HUDEP-2 (cell line): ENCODE results near the gene KCNK5.

Source experiments
- DNase-seq, 76 experiments: peaks; one replicate each; lab custom pipeline; 2025; ENCODE audit not compliant: unreplicated experiment in 76 of 76; lab: John Stamatoyannopoulos, UW

The KCNK5 gene

DNA sequence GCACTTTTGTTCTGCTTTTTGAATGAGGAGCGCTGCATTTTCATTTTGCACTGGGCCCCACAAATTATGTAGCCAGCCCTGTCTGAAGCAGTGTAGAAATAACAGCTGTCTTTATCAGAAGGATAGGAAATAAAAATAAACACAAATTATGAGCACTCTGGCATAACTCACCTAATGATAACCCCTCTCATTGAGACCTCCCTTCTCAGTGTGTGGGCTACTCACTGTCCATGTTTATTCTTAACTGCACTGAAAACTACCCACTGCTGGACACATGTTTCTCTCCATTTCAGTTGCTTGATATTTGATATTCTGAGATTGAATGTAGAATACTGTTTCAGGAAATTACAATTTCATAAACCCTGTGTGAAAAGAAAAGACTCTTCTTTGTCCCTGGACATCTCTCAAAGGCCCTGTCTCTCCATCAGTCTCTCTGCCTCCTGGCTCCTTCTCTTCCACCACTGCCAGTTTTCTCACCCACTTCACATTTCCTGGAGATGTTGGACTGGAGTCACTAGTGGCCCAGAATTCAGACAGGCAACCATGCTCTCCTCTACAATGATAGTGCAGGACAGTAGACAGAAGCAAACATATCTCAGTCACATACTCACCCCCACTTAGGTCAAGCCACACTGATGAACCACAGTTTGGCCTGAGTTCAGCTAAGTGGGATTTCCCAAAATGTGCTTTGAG is 84.6 kb downstream of the KCNK5 start:
- no peak for DNase-seq

GRCh38 chr6:39143238-39143930 is 85.9 kb downstream of the KCNK5 start:
- no peak for DNase-seq

GRCh38 chr6:39140556-39141167 is 88.6 kb downstream of the KCNK5 start:
- no peak for DNase-seq
